ENCODE measurements around the gene SRSF5. TPM values are rescaled to one million over a fixed set of nuclear protein-coding genes. Genes with fewer than 3 reads are reported as not detected.

The SRSF5 gene
- 96.0 and 129 TPM in 2 replicates for total RNA-seq

GRCh38 chr14:69766984-69767368 lies at the start of gene SRSF5:
SRSF5 (plus strand) TSS chr14:69767142; CDS start chr14:69768157, 1,015 bp downstream.

GRCh38 chr14:69796797-69797500 lies 30.0 kb downstream of the SRSF5 start, which contains the start of gene SLC10A1:
SLC10A1 (minus strand) TSS chr14:69797241; CDS start chr14:69797155, 86 bp downstream.

Other genes starting within 250 kb of the SRSF5 start
- not detected in 2 replicates for gene CCDC177, start 192.3 kb upstream of the SRSF5 start, total RNA-seq
- 13.4 and 18.9 TPM in 2 replicates for gene SUSD6, start 155.5 kb upstream of the SRSF5 start, total RNA-seq
- gene SLC10A1, start 30.1 kb downstream of the SRSF5 start, total RNA-seq, result not detected in 2 replicates
- 0.26 and 12.9 TPM in 2 replicates for gene SMOC1, start 112.3 kb downstream of the SRSF5 start, total RNA-seq